Keratinocyte (primary cell): ENCODE results near the gene PARP2.

ENCODE experiments used
- CTCF ChIP-seq, 3 experiments: IDR thresholded peaks in 1 of 3; conservative IDR thresholded peaks in 1 of 3; optimal IDR thresholded peaks in 1 of 3; 2 replicates in 2 of 3; 3 replicates in 1 of 3; pipeline versions ENCODE3 to v1.5.1; 2011; ENCODE audit warnings: low read length in 3 of 3, mild to moderate bottlenecking in 3 of 3, moderate library complexity in 2 of 3, control low read depth in 1 of 3, inconsistent platforms in 1 of 3; ENCODE audit not compliant: insufficient read depth in 2 of 3; ENCODE audit errors: extremely low read depth in 1 of 3
- EZH2 ChIP-seq: IDR thresholded peaks from one replicate; pipeline ENCODE4 v1.6.1; 2012; ENCODE audit warnings: inconsistent platforms, mild to moderate bottlenecking, low read length, moderate library complexity

- TF ChIP-seq CTCF (optimal IDR thresholded peaks at IDR 0.05 in 1 of 3, IDR thresholded peaks at IDR 0.05 in 1 of 3, conservative IDR thresholded peaks at IDR 0.05 in 1 of 3; ENCODE audit: extremely low read depth in 1 of 3, insufficient read depth in 2 of 3, low read length in 3 of 3), result no peak
- no peak for TF ChIP-seq EZH2
Observed at GRCh38 chr14:20384886-20385285, 41.5 kb downstream of the PARP2 start.
